PC-9 (cell line): ENCODE results near the gene NFASC.

Source experiments
- EZH2 ChIP-seq: fragments of 200-600 bp; sonication (generic); IDR thresholded peaks from 2 replicates; pipeline ENCODE4 v1.8.0; 2017; ENCODE audit warnings: antibody characterized with exemption, low read depth
- TF ChIP-seq, protein P1 (sequence below): fragments of 200-600 bp; sonication (generic); conservative IDR thresholded peaks from 2 replicates; pipeline ENCODE4 v1.6.1; 2017; ENCODE audit warnings: mixed run types, antibody characterized with exemption, mild to moderate bottlenecking, moderate library complexity

DNA sequence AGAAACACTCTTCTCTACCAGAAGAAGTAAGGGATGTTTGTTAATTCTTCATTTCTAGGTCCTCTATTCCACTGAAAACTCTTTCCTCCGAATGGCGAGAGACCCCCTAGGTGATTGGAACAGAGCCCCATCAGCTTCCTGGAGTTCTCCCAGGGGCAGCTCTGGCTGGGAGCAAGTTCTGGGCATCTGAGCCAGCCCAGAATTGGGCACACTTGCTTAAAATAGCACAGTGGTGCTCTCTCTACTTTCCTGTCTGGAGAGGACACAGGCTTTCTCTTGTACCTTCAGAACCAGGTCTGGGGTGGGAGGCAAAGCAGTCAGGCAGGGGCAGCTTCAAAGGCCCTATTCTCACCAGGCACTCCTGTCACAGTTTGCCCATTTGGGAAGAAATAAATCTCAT is 89.2 kb downstream of the NFASC start:
- TF ChIP-seq, protein P1, sequence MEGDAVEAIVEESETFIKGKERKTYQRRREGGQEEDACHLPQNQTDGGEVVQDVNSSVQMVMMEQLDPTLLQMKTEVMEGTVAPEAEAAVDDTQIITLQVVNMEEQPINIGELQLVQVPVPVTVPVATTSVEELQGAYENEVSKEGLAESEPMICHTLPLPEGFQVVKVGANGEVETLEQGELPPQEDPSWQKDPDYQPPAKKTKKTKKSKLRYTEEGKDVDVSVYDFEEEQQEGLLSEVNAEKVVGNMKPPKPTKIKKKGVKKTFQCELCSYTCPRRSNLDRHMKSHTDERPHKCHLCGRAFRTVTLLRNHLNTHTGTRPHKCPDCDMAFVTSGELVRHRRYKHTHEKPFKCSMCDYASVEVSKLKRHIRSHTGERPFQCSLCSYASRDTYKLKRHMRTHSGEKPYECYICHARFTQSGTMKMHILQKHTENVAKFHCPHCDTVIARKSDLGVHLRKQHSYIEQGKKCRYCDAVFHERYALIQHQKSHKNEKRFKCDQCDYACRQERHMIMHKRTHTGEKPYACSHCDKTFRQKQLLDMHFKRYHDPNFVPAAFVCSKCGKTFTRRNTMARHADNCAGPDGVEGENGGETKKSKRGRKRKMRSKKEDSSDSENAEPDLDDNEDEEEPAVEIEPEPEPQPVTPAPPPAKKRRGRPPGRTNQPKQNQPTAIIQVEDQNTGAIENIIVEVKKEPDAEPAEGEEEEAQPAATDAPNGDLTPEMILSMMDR, result no peak
- no peak for TF ChIP-seq EZH2
